ENCODE results near the gene ZBTB39.
"Not testable (repeated sequence)": the region's sequence is repeated elsewhere in the genome, so short reads cannot be mapped to it uniquely, and the experiment has no call there.

Gene ZBTB39

GRCh38 chr12:57033431-57033830 is 27.1 kb upstream of the ZBTB39 start:
- Histone ChIP-seq H3K27me3 (ENCODE audit: control insufficient read depth in 2 of 2, insufficient read depth in 2 of 2, low read length in 2 of 2) (no peaks in the 10 kb centered on the region), H3K27ac (ENCODE audit: low read depth in 2 of 2, low read length in 2 of 2) (no peak overlapping the region), H3K4me3 (ENCODE audit: low read length in 2 of 2) (no peak overlapping the region), H3K4me1 (ENCODE audit: control insufficient read depth in 2 of 2, insufficient read depth in 2 of 2, low read length in 2 of 2) (peaks cover 0 to 6% of the 10 kb centered on the region in 2 donors), H3K9me3 (ENCODE audit: control insufficient read depth in 2 of 2, low read length in 2 of 2) (no peaks in the 10 kb centered on the region), H3K36me3 (ENCODE audit: control insufficient read depth in 2 of 2, insufficient read depth in 2 of 2, low read length in 2 of 2) (peaks cover 50 to 64% of the 10 kb centered on the region in 2 donors), H3K9ac (ENCODE audit: low read depth in 1 of 2, low read length in 2 of 2) (no peak overlapping the region)

GRCh38 chr12:57031789-57032188 is 25.4 kb upstream of the ZBTB39 start:
- H3K4me3 ChIP-seq (ENCODE audit: low read length in 2 of 2): no peak overlapping the region
- peaks cover 43 to 61% of the 10 kb centered on the region in 2 donors for H3K36me3 ChIP-seq (ENCODE audit: control insufficient read depth in 2 of 2, insufficient read depth in 2 of 2, low read length in 2 of 2)
- H3K27ac ChIP-seq (ENCODE audit: low read depth in 2 of 2, low read length in 2 of 2): no peak overlapping the region
- no peaks in the 10 kb centered on the region for H3K27me3 ChIP-seq (ENCODE audit: control insufficient read depth in 2 of 2, insufficient read depth in 2 of 2, low read length in 2 of 2)
- no peaks in the 10 kb centered on the region for H3K9me3 ChIP-seq (ENCODE audit: control insufficient read depth in 2 of 2, low read length in 2 of 2)
- no peak overlapping the region for H3K9ac ChIP-seq (ENCODE audit: low read depth in 1 of 2, low read length in 2 of 2)
- peaks cover 0 to 6% of the 10 kb centered on the region in 2 donors for H3K4me1 ChIP-seq (ENCODE audit: control insufficient read depth in 2 of 2, insufficient read depth in 2 of 2, low read length in 2 of 2)

GRCh38 chr12:57031138-57031725 is 24.9 kb upstream of the ZBTB39 start:
- Histone ChIP-seq H3K4me1 (ENCODE audit: control insufficient read depth in 2 of 2, insufficient read depth in 2 of 2, low read length in 2 of 2) (peaks cover 0 to 6% of the 10 kb centered on the region in 2 donors), H3K36me3 (ENCODE audit: control insufficient read depth in 2 of 2, insufficient read depth in 2 of 2, low read length in 2 of 2) (peaks cover 47 to 58% of the 10 kb centered on the region in 2 donors), H3K9ac (ENCODE audit: low read depth in 1 of 2, low read length in 2 of 2) (no peak overlapping the region), H3K27me3 (ENCODE audit: control insufficient read depth in 2 of 2, insufficient read depth in 2 of 2, low read length in 2 of 2) (no peaks in the 10 kb centered on the region), H3K4me3 (ENCODE audit: low read length in 2 of 2) (no peak overlapping the region), H3K9me3 (ENCODE audit: control insufficient read depth in 2 of 2, low read length in 2 of 2) (no peaks in the 10 kb centered on the region), H3K27ac (ENCODE audit: low read depth in 2 of 2, low read length in 2 of 2) (no peak overlapping the region)

- no peaks in the 10 kb centered on the region for H3K9me3 ChIP-seq (ENCODE audit: control insufficient read depth in 2 of 2, low read length in 2 of 2)
Measured at GRCh38 chr12:57029457-57029856, 23.1 kb upstream of the ZBTB39 start.

GRCh38 chr12:57027805-57028153 is 21.4 kb upstream of the ZBTB39 start:
- Histone ChIP-seq H3K4me1 (ENCODE audit: control insufficient read depth in 2 of 2, insufficient read depth in 2 of 2, low read length in 2 of 2) (peaks cover 0 to 6% of the 10 kb centered on the region in 2 donors), H3K4me3 (ENCODE audit: low read length in 2 of 2) (no peak overlapping the region), H3K36me3 (ENCODE audit: control insufficient read depth in 2 of 2, insufficient read depth in 2 of 2, low read length in 2 of 2) (peaks cover 36 to 44% of the 10 kb centered on the region in 2 donors), H3K27ac (ENCODE audit: low read depth in 2 of 2, low read length in 2 of 2) (no peak overlapping the region), H3K27me3 (ENCODE audit: control insufficient read depth in 2 of 2, insufficient read depth in 2 of 2, low read length in 2 of 2) (no peaks in the 10 kb centered on the region), H3K9ac (ENCODE audit: low read depth in 1 of 2, low read length in 2 of 2) (no peak overlapping the region), H3K9me3 (ENCODE audit: control insufficient read depth in 2 of 2, low read length in 2 of 2) (no peaks in the 10 kb centered on the region)

More at GRCh38 chr12:57029457-57029856, 23.1 kb upstream of the ZBTB39 start:
- Histone ChIP-seq H3K9ac (ENCODE audit: low read depth in 1 of 2, low read length in 2 of 2) (no peak overlapping the region), H3K27ac (ENCODE audit: low read depth in 2 of 2, low read length in 2 of 2) (no peak overlapping the region), H3K4me1 (ENCODE audit: control insufficient read depth in 2 of 2, insufficient read depth in 2 of 2, low read length in 2 of 2) (peaks cover 0 to 6% of the 10 kb centered on the region in 2 donors), H3K36me3 (ENCODE audit: control insufficient read depth in 2 of 2, insufficient read depth in 2 of 2, low read length in 2 of 2) (peaks cover 40 to 49% of the 10 kb centered on the region in 2 donors), H3K4me3 (ENCODE audit: low read length in 2 of 2) (no peak overlapping the region), H3K27me3 (ENCODE audit: control insufficient read depth in 2 of 2, insufficient read depth in 2 of 2, low read length in 2 of 2) (no peaks in the 10 kb centered on the region)

GRCh38 chr12:57027011-57027804 is 20.9 kb upstream of the ZBTB39 start:
- Histone ChIP-seq H3K27me3 (ENCODE audit: control insufficient read depth in 2 of 2, insufficient read depth in 2 of 2, low read length in 2 of 2) (no peaks in the 10 kb centered on the region), H3K9me3 (ENCODE audit: control insufficient read depth in 2 of 2, low read length in 2 of 2) (no peaks in the 10 kb centered on the region), H3K9ac (ENCODE audit: low read depth in 1 of 2, low read length in 2 of 2) (no peak overlapping the region), H3K4me3 (ENCODE audit: low read length in 2 of 2) (no peak overlapping the region), H3K4me1 (ENCODE audit: control insufficient read depth in 2 of 2, insufficient read depth in 2 of 2, low read length in 2 of 2) (peaks cover 0 to 6% of the 10 kb centered on the region in 2 donors), H3K27ac (ENCODE audit: low read depth in 2 of 2, low read length in 2 of 2) (no peak overlapping the region), H3K36me3 (ENCODE audit: control insufficient read depth in 2 of 2, insufficient read depth in 2 of 2, low read length in 2 of 2) (peaks cover 36 to 42% of the 10 kb centered on the region in 2 donors)

GRCh38 chr12:57025196-57025595 is 18.9 kb upstream of the ZBTB39 start:
- H3K9me3 ChIP-seq (ENCODE audit: control insufficient read depth in 2 of 2, low read length in 2 of 2): no peaks in the 10 kb centered on the region
- no peak overlapping the region for H3K27ac ChIP-seq (ENCODE audit: low read depth in 2 of 2, low read length in 2 of 2)
- no peak overlapping the region for H3K9ac ChIP-seq (ENCODE audit: low read depth in 1 of 2, low read length in 2 of 2)
- no peak overlapping the region for H3K4me3 ChIP-seq (ENCODE audit: low read length in 2 of 2)
- H3K36me3 ChIP-seq (ENCODE audit: control insufficient read depth in 2 of 2, insufficient read depth in 2 of 2, low read length in 2 of 2): peaks cover 30 to 31% of the 10 kb centered on the region in 2 donors
- H3K27me3 ChIP-seq (ENCODE audit: control insufficient read depth in 2 of 2, insufficient read depth in 2 of 2, low read length in 2 of 2): no peaks in the 10 kb centered on the region
- no peaks in the 10 kb centered on the region for H3K4me1 ChIP-seq (ENCODE audit: control insufficient read depth in 2 of 2, insufficient read depth in 2 of 2, low read length in 2 of 2)

GRCh38 chr12:57022324-57022723 is 16.0 kb upstream of the ZBTB39 start:
- not testable (repeated sequence) for H3K9me3 ChIP-seq (ENCODE audit: control insufficient read depth in 2 of 2, low read length in 2 of 2); H3K36me3 ChIP-seq (ENCODE audit: control insufficient read depth in 2 of 2, insufficient read depth in 2 of 2, low read length in 2 of 2); H3K4me3 ChIP-seq (ENCODE audit: low read length in 2 of 2); H3K27me3 ChIP-seq (ENCODE audit: control insufficient read depth in 2 of 2, insufficient read depth in 2 of 2, low read length in 2 of 2); H3K9ac ChIP-seq (ENCODE audit: low read depth in 1 of 2, low read length in 2 of 2); H3K27ac ChIP-seq (ENCODE audit: low read depth in 2 of 2, low read length in 2 of 2); H3K4me1 ChIP-seq (ENCODE audit: control insufficient read depth in 2 of 2, insufficient read depth in 2 of 2, low read length in 2 of 2)

GRCh38 chr12:57019983-57020719 is 13.8 kb upstream of the ZBTB39 start:
- Histone ChIP-seq H3K9ac (ENCODE audit: low read depth in 1 of 2, low read length in 2 of 2) (no peak overlapping the region), H3K4me1 (ENCODE audit: control insufficient read depth in 2 of 2, insufficient read depth in 2 of 2, low read length in 2 of 2) (no peaks in the 10 kb centered on the region), H3K4me3 (ENCODE audit: low read length in 2 of 2) (no peak overlapping the region), H3K9me3 (ENCODE audit: control insufficient read depth in 2 of 2, low read length in 2 of 2) (no peaks in the 10 kb centered on the region), H3K27ac (ENCODE audit: low read depth in 2 of 2, low read length in 2 of 2) (no peak overlapping the region), H3K36me3 (ENCODE audit: control insufficient read depth in 2 of 2, insufficient read depth in 2 of 2, low read length in 2 of 2) (no peaks in the 10 kb centered on the region), H3K27me3 (ENCODE audit: control insufficient read depth in 2 of 2, insufficient read depth in 2 of 2, low read length in 2 of 2) (no peaks in the 10 kb centered on the region)

- Histone ChIP-seq H3K9me3 (ENCODE audit: control insufficient read depth in 2 of 2, low read length in 2 of 2) (no peaks in the 10 kb centered on the region), H3K4me3 (ENCODE audit: low read length in 2 of 2) (no peak overlapping the region), H3K9ac (ENCODE audit: low read depth in 1 of 2, low read length in 2 of 2) (no peak overlapping the region), H3K36me3 (ENCODE audit: control insufficient read depth in 2 of 2, insufficient read depth in 2 of 2, low read length in 2 of 2) (no peaks in the 10 kb centered on the region), H3K27me3 (ENCODE audit: control insufficient read depth in 2 of 2, insufficient read depth in 2 of 2, low read length in 2 of 2) (no peaks in the 10 kb centered on the region), H3K27ac (ENCODE audit: low read depth in 2 of 2, low read length in 2 of 2) (no peak overlapping the region), H3K4me1 (ENCODE audit: control insufficient read depth in 2 of 2, insufficient read depth in 2 of 2, low read length in 2 of 2) (no peaks in the 10 kb centered on the region)
Measured at GRCh38 chr12:57018906-57019305, 12.6 kb upstream of the ZBTB39 start.
